HG03064 (cell line): ENCODE data around the gene MIB2.
A peak's percentile ranks its signal among the peaks of the same experiment; 100 is the strongest.
"Not testable (repeated sequence)": the region's sequence is repeated elsewhere in the genome, so short reads cannot be mapped to it uniquely, and the experiment has no call there.

ENCODE experiments used
- ATAC-seq: cut with Tn5 transposase; IDR thresholded peaks from one replicate; pipeline ENCODE4 v1.9.1; 2021; ENCODE audit warnings: low read depth; ENCODE audit not compliant: unreplicated experiment

The MIB2 gene

GRCh38 chr1:1640711-1641461, 25.6 kb downstream of the MIB2 start:
- ATAC-seq: not testable (repeated sequence)

DNA sequence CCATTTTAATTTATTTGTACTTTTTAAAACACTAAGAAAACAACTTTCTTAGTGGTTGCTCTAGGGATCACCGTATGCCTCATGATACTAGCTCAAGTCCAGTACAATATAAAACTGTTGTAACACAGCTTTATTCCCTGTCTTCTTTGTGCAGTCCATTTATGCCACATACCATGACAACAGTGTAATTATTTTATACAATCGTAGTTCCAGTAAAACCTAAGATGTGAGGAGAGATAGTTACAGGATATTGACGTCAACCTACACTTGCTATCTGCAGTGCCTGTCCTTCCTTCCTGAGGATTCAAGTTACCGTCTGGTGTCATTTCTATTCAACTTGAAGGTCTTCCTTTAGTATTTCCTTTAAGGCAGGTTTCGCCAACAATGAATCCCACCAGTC, 31.0 kb downstream of the MIB2 start:
- ATAC-seq: not testable (repeated sequence)

DNA sequence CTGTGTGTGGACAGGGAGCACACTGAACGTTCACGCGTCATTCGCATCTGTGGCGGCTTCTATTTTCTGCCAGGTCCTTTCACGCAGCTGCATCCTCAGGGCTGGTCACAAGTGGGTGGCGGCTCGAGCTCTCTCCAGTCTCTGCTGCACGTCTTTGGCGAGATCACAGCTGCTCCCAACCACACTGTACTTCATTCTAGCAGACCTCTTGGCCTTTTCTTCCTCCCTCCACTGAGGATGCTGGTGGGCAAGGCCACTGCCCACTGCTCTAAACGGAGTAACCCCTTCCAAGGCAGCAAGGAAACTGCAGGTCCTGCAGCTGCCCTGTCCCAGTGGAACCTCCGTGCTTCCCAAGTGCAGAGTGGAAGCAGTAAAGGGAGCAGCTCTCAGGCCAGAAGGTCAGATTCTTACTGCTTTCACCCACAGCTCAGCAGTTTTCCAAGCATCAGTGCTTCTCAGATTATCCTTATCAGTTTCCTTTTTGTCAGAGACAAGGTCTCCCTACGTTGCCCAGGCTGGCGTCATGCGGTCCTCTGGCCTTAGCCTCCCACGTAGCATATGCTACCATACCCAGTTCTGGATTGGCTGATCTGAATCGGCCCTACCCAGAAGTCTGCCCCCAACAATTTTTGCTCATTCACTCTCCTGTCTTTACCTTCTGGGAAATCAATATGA, 32.4 kb downstream of the MIB2 start:
- not testable (repeated sequence) for ATAC-seq

- ATAC-seq: not testable (repeated sequence)
Measured at GRCh38 chr1:1648265-1648664, 33.0 kb downstream of the MIB2 start.

DNA sequence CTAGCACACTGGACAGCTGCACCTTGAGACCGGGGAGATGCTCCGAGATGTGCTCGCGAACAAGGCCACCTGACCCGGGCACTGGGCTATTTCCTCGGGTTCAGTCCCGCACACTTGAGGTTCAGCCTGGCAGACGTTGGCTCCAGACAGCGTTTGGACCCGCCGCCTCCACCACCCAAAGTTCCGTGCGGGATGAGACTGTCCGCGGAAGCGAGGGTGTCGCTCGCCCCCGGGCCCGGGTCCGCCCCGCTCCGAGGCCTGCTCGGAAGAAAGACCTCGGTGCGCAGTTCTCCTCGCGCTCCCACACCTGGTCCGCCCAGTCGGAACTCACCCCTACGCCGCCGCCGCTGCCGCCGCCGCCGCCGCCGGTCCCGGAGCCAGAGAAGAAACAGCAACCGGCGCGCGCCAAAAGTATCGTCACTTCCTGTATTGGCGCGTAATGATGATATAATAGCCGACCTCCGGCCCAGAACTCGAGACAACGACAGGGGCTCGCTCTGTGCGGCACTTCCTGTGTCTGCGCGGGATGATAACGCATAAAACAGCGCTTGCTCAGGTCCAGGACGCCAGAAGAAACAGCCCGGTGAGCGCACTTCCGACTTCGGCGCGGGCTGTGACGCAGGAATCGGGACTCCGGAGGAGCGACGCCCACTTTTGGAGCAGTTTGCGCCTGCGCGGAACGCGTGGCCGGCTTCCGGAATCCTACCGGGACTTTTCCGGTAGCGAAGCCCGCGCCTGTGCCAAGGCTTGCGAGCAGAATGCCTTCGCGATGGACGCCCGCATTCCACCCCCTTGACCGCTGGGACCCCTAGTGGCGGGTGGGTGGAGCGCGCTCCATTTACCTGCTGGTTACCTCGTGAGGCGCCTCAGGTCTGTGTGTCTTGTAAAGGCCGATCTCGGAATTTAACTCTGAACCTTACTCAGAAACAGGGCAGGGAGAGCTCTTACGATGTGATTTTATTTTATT, 43.6 kb downstream of the MIB2 start, which contains the start of gene CDK11B:
CDK11B (minus strand) TSS at position 422 of the 967 bp plus-strand sequence. CDS start 1,519 bp downstream, outside the sequence.
- peak; percentile 74 for ATAC-seq

DNA sequence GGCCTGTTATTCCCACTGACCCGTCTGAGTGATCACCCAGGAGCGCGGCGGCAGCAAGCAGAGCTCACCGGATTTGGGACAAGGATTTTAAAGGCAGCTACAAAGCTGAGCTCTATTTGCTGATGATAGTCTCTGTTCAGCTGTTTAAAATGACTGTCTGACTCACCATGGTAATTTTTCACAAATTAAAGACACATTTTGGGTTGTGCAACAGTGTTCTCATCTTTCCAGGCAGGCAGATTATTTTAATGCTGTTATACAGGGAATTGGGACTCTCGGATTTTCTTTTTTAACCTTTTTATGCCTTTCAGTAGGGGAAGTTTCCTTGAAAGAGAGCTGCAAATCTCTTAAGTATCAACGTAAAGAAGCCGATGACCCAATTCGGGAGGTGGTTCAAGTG, 47.1 kb downstream of the MIB2 start:
- ATAC-seq: not testable (repeated sequence)

- not testable (repeated sequence) for ATAC-seq
Measured at GRCh38 chr1:1662830-1663560, 47.7 kb downstream of the MIB2 start.

DNA sequence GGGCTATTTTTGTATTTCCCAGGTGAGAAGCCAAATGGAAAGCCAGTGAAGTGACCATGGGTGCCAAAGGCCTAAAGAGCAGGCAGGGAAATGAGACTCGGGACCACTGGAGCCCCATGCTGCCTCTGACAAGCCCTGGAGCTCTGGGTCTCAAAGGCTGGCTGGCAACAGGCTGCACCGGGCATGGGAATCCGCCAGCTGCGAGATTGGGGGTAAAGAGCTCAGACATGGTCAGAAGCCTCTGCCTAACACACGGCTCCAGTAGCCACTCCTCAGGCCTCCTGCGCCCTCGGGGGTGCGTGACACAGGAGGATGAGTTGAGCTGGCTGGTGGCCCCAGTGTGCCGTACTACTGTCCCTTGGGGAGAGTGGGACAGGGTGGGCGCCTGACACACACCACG, 49.0 kb downstream of the MIB2 start:
- not testable (repeated sequence) for ATAC-seq

DNA sequence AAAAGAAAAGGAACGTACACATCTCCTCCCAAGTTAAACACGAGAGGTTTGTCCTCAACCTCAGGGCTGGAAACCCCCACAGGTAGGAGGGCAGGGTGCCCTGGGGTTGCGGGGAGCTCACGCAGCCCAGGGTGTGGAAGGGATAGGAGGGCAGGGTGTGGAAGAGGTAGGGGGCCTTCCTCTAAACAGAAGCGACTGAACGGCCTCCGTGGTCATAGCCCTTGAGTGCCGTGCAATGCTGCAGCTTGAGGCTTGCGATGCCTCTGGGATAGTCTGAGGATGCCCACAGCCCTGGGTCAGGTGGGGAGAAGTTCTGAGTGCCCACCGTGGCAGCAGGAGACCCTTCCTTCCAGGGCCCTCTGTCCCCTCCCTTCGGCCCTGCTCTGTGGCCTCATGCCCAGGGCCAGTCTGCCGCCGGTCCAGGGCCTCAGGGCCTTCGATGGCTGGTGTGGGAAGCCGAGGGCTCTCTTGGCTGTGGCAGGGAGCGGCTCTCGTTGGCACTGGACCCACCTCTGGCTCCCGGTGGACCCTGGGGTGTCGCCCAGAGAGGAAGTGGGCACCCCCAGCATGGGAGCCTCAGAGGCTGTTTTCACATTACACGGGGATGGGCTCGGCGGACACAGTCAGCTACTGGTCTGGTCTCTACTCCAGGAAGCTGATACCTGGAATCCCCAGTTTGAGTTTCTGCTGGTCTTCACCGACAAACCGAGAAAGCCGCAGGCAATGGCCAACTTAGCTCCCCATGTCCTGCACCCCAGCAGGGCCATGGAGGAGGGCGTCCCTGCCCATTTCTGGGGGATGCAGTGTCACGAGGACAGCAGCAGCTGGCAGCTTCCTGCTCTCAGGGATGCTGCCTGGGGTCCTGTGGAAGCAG, 49.9 kb downstream of the MIB2 start:
- no peak for ATAC-seq

GRCh38 chr1:1665815-1666251, 50.5 kb downstream of the MIB2 start:
- no peak for ATAC-seq

DNA sequence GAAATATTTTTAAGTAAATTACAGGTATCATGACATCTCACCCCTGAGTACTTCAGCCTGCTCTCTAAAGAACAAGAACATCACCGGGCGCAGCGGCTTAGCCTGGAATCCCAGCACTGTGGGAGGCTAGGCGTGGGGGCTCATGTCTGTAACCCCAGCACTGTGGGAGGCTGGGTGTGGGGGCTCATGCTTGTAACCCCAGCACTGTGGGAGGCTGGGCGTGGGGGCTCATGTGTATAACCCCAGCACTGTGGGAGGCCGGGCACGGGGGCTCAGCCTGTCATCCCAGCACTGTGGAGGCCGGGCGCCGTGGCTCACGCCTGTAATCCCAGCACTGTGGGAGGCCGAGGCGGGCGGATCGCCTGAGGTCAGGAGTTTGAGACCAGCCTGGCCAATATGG, 51.2 kb downstream of the MIB2 start:
- ATAC-seq: no peak

DNA sequence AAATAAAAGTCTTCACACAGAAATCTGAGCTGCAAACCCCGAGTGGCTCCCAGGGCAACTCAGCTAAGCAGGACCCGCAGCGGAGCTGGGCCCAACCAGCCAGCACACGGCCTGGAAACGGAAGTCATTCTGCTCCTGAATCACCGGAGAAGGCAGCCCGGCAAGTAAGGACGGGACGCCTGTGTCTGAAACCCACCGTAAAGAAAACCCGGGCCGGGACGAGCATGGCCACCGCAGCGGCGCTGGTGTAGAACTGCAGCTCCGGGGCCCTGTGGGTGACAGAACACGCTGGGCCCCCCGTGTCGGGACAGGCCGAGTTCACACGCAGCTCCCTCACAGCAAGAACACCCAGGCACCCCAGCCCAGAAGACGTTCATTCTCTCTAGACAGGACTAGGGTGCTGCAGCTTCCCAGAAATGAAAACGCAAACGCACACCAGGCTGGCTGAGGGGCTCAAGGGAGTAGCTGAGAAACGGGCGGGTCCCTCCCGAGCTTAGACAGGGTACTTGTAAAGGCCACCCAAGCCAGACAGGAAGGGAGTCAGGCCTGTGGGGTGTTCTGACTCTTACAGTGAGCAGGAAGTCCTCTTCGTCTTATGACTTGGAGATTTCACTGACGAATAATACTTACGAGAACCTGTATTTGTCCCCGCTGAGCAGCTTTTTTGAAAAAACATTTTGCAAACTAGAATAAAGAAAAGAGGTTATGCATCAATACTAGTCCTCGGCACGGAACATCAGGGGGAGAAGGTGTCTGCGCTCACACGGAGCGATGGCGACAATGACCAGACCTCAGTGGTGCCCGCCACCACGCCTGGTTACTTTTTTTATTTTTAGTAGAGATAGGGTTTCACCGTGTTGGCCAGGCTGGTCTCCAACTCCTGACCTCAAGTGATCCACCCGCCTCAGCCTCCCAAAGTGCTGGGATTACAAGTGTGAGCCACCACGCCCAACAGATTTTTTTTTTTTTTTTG, 54.5 kb downstream of the MIB2 start:
- no peak for ATAC-seq

DNA sequence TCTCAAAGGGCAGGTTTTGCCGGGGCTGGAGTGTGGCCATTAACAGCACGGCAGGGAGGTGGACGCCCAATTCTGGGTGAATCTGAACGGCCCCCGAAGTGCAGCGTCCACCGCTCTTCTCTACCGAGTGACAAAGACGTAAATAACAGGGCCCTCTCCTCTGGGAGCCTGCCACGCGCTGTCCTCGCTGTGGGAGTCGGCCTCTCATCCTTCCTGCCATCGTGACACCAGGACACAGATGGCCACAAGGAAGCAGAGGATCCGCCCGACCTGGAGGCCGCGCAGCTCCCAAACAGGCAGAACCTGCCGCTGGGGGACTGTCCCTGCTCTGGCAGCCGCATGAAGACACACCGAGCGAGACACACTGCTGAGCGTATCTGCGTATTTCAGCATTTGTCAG, 55.6 kb downstream of the MIB2 start:
- no peak for ATAC-seq

DNA sequence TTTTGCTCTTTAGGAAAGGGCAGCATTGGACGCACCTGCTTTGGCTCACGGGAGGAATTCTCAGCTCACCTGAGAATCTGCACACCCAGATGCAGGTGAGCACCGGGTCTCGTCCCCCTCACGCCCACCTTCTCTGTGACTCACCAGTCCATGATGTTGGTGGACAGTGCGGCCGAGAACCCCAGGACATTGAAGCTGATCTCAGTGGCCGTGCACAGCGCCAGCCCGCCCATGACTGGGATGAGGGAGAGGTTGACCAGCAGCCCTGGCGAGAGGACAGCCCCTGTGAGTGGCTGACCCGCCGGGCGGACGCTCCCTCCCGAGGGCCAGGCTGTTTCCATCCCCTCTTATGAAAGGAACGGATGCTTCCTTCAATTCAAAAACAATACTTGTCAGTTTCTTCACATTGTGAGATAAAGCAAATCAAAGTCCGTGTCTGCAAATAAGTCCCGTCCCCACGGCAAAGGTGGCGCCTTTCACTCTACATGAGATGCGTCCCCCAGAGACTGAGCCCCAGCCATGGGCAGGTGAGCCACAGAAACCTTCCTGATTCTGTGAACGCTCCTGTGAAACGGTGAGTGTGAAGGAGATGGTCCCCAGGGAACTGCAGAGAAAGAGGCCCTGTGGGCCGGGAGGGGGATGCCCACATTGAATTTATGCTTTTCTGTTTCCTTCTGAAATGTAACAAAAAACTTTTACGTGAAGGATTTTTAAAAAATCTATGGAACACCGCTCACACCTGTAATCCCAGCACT, 56.2 kb downstream of the MIB2 start:
- no peak for ATAC-seq

DNA sequence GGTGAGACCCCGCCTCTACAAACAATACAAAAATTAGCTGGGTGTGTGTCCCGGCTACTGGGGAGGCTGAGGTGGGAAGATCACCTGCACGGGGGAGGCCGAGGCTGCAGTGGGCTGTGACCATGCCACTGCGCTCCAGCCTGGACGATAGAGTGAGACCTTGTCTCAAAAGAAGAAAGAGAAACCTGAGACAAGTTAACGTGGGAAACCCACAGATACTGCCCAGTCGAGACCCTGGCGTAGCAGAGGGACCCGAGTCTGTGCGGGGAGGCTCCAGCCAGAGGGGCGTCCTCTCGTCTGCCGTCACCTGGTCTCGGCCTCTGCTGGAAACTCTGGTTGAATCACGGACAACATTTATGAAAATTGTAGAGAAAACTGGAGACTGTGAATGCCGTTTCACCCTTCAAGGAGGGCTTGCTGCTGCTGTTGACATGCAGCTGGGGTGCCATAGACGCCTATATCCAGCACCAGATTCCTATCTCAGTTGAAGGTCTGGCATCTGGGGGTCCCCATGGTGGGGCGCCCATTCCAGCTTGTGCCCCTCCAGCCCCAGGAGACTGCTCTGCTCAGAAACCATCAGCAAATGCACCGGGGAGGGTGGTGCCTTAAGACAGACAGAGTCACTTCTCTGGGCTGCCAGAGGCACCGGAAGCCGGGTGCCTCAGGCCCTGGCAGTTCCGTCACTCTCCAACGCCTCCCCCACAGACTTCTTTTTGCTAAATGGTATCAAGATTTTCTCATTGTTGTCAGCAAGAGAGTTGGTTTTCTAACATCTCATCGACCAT, 57.1 kb downstream of the MIB2 start:
- ATAC-seq: no peak

- ATAC-seq: not testable (repeated sequence)
Measured at GRCh38 chr1:1674806-1675205, 59.5 kb downstream of the MIB2 start.
